ENCODE measurements around the gene GALM.
"Not testable (repeated sequence)": the region's sequence is repeated elsewhere in the genome, so short reads cannot be mapped to it uniquely, and the experiment has no call there.

Gene GALM

GRCh38 chr2:38682008-38682575 lies 16.2 kb downstream of the GALM start:
- no peak for DNase-seq (ENCODE audit: low read depth)

GRCh38 chr2:38682620-38683019 lies 16.7 kb downstream of the GALM start:
- not testable (repeated sequence) for DNase-seq (ENCODE audit: low read depth)

- no peak for DNase-seq (ENCODE audit: low read depth)
Measured at GRCh38 chr2:38683766-38684165, 17.9 kb downstream of the GALM start.

- DNase-seq (ENCODE audit: low read depth) = no peak
Measured at GRCh38 chr2:38685116-38685735, 19.3 kb downstream of the GALM start.

GRCh38 chr2:38690499-38691420 lies 24.8 kb downstream of the GALM start:
- no peak for DNase-seq (ENCODE audit: low read depth)

- no peak for DNase-seq (ENCODE audit: low read depth)
Measured at GRCh38 chr2:38691994-38692393, 26.1 kb downstream of the GALM start.

DNA sequence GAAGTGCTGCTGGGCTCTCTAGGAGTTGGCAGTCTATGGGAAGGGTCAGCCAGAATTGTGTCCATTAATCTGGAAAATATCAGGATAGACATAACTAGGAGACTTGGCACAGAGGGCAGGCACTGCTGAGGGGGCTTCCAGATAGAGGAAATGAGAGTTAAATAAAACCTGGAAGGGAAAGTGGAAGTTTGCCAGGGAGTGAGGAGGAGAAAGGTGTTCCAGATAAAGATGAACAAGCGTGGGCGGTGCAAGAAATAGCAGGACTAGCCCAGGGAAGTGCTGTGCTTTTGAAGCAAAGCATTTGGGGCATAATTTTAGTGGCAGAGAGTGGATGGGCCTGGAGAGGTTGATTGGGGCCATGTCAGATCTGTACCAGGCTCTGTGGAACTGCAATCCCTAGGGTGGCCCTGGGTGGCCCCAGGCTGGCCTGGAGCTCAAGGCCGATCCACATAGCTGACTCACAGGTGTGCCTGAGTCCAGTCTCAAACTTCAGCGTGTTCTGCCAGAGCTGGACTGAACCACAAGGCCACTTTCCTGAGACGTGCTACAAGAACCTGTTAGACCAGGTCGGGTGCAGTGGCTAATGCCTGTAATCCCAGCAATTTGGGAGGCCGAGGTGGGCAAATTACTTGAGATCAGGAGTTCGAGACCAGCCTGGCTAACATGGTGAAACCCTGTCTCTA lies 26.9 kb downstream of the GALM start:
- DNase-seq (ENCODE audit: low read depth) = no peak

DNA sequence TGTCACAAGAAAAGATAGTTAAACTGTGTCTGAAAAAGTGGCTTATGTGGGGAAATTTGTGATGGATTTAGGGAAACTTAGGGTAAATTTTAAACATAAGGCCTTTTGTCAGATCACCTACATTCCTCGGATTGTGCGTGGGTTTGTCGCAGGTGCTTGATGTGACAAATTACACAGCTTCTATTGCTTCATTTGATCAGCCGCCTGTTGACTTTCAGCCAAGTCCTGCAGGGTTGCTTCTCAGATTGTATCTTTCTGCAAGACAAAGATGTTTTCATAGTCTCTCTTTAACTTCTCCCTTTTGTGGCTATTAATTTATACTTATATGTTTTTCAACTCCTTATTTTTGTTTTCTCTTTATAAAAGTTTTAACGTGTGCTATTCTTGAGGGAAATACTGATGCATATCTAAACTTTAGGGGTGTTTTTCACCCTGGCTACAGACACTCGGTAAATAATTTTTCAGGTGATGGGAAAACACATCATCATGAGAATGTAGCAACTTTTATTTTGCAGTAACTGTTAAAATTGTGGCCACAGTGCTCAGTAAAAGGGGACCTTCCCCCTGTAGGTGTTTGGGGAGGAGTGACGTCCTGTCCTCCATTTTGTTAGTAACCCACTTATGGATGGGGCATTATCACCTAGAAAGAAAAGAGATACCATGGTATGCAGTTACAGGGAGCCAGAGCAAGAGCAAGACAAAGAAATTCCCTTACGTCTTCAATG lies 31.4 kb downstream of the GALM start:
- DNase-seq (ENCODE audit: low read depth) = no peak

DNA sequence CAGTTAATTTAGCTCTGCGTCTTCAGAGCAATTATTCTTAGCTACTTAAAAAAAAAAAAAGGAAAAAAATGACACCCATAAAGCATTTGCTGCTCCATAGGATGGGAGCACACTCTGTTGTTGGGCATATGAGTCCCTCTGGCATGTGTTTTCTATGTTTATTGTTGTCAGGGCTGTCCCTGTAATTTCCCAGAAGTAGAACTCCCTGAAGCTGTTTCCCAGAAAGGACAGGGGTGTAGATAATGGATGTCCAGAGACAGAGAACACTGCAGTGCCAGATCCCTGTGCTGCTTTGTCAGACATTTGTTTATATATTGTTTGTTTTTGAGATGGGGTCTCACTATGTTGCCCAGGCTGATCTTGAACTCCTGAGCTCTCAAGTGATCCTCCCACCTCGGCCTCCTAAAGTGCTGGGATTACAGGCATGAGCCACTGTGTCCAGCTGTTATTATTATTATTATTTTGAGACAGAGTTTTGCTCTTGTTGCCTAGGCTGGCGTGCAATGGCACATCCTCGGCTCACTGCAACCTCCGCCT lies 32.6 kb downstream of the GALM start:
- DNase-seq (ENCODE audit: low read depth) = no peak

- no peak for DNase-seq (ENCODE audit: low read depth)
Measured at GRCh38 chr2:38700113-38700785, 34.3 kb downstream of the GALM start.

- no peak for DNase-seq (ENCODE audit: low read depth)
Measured at GRCh38 chr2:38700881-38701458, 35.1 kb downstream of the GALM start.

- DNase-seq (ENCODE audit: low read depth) = no peak
Measured at GRCh38 chr2:38701542-38701941, 35.6 kb downstream of the GALM start.

DNA sequence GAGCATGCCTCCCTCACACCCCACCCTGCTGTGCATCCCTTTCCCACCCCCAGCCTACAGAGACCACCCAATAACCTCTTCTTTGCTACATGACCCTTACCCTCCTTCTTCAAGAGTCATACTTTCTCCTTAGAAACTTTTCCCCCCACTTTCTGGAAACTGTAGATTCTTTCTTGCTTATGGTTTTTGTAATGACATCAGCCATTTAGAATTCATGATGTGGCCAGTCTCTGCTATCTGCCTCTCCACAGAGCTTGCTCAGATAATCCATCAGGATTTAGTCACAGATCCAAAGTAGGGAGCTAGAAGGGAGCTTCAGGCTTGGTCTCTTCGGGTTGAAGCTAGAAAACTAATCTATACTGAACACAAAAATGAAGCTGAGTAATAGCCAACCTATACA lies 36.5 kb downstream of the GALM start:
- DNase-seq (ENCODE audit: low read depth) = no peak

- DNase-seq (ENCODE audit: low read depth) = not testable (repeated sequence)
Measured at GRCh38 chr2:38703336-38703735, 37.4 kb downstream of the GALM start.

DNA sequence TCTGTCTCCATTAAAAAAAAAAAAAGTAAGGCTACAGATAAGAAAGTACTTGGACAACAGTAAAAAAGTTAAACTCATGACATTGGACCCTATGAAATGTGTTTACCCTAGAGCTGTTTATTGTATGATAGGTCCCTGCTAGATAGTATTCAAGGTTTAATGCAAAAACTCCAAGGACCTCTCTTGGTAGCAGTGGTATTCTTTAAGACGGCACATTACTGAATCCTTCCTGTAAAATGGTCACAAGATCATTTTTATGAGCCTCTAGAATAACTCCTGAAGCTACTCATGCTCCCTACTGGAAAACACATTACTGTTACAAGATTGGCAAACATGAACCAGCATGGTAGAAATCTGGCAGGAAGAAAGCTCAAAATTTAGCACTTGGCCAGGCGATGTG lies 38.8 kb downstream of the GALM start:
- no peak for DNase-seq (ENCODE audit: low read depth)

DNA sequence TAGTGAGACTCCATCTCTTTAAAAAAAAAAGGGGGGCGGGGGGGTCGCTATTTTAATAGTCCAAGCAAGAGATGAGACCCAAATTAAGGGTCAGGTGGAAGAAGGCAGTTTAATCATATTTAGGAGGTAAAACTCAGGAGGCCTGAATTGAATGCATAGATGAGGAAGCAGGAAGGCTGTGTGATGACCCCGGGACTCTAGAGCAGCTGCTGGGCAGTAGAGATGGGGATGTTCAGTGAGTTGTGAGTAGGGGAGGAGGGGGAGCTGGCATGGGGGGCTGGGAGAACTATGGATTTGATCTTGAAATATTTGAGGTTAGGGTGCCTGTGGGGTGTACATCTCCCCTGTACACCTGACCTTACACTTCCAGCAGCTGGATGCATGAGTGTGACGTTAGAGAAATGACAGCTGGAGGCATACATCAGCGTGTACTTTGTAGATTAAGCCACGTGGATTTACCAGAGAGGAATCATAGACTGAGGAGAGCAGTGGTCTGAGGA lies 41.0 kb downstream of the GALM start:
- no peak for DNase-seq (ENCODE audit: low read depth)

DNA sequence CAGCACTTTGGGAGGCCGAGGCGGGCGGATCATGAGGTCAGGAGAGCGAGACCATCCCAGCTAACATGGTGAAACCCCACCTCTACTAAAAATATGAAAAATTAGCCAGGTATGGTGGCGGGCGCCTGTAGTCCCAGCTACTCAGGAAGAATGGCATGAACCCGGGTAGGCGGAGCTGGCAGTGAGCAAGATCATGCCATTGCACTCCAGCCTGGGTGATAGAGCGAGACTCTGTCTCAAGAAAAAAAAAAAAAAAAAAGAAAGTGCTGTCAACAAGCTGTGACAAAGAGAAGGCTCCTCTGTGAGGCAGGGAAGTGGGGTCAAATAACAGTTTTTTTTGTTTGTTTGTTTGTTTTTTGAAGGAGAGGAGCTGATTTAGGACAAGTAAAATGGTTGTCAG lies 42.6 kb downstream of the GALM start:
- DNase-seq (ENCODE audit: low read depth) = not testable (repeated sequence)

- no peak for DNase-seq (ENCODE audit: low read depth)
Measured at GRCh38 chr2:38708900-38709566, 43.1 kb downstream of the GALM start.

DNA sequence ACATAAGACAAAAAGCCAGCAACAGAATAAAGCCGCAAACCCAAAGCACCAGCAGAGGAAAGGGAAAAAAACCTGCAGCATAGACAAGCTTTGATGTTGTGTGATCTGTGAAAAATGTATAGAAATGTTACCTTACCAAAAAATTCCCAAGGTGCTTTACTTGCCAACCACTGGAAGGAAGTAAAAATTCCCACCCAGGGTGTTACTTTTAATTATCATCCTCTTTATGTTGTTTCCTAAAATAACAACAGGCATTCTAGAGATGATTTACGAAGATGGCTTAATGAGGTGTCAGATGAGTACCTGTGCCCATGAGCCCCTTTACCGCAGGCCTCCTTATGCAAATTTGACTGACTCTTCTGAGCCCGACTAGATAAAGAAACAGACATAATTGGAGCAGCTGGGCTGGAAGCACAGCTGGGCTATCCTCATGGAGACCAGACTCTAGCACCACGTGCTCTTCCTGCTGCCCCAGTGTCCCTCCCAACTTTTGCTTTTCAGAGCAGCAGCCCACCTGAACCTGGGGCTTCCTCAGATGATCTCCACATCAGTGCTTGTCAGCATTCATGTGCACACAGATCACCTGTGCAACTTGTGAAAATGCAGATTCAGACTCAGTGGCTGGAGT lies 43.8 kb downstream of the GALM start:
- no peak for DNase-seq (ENCODE audit: low read depth)

Data from stimulated activated CD4-positive, alpha-beta T cell treated with anti-CD3 and anti-CD28 coated beads, Interleukin-2, amount 100 ng/mL, for 4 hours (primary cell).